Endothelial cell of umbilical vein (primary cell): ENCODE data around the gene IFT74. TPM values are rescaled to one million over a fixed set of nuclear protein-coding genes. Genes with fewer than 3 reads are reported as not detected.

ENCODE experiments used
- BruUV-seq: library from RNA; stranded (reverse); fragments of 400-500 nt; replicated peaks from 2 replicates; lab custom pipeline; 2021; lab: Mats Ljungman, UMichigan
- CTCF ChIA-PET: fragments of 300-600, 350-600 bp; sonication (Branson Sonifier 250); formaldehyde crosslinking; loops from one replicate; lab custom pipeline; 2021; ENCODE audit warnings: antibody characterized with exemption, inconsistent platforms; lab: Charles Lee
- POLR2A ChIA-PET: fragments of 300-600, 350-600 bp; sonication (Branson Sonifier 250); formaldehyde crosslinking; loops from one replicate; lab custom pipeline; 2021; ENCODE audit warnings: antibody characterized with exemption, inconsistent platforms; lab: Charles Lee
- DNase-seq: peaks from one replicate; pipeline ENCODE4 v3.0.0-alpha.2; 2011; ENCODE audit warnings: low read depth, low spot score
- FAIRE-seq: peaks from 2 replicates; lab custom pipeline; 2011; peaks lifted over from hg19 to GRCh38; lab: Jason Lieb, UNC
- H2AFZ ChIP-seq: 2 replicates; pipeline ENCODE4 v1.6.0; 2012; ENCODE audit warnings: low read depth, low read length, control low read depth, inconsistent platforms
- H3K27ac ChIP-seq: 2 replicates; pipeline ENCODE4 v1.5.1; 2011; ENCODE audit warnings: low read depth, mild to moderate bottlenecking, control low read depth, low read length, moderate library complexity; ENCODE audit not compliant: insufficient read depth
- H3K27me3 ChIP-seq, 2 experiments: 2 replicates each; pipeline versions ENCODE4 v1.6.0 to v1.6.1; 2011; ENCODE audit warnings: low read length in 2 of 2, mixed read lengths in 1 of 2; ENCODE audit not compliant: control insufficient read depth in 2 of 2, insufficient read depth in 2 of 2
- H3K36me3 ChIP-seq, 2 experiments: 2 replicates in 1 of 2; 3 replicates in 1 of 2; pipeline ENCODE4 v1.5.1; 2011; ENCODE audit warnings: low read length in 2 of 2, mild to moderate bottlenecking in 1 of 2, moderate library complexity in 1 of 2; ENCODE audit not compliant: control insufficient read depth in 2 of 2, insufficient read depth in 2 of 2; ENCODE audit errors: extremely low read depth in 1 of 2
- H3K4me1 ChIP-seq: 3 replicates; pipeline ENCODE4 v1.5.1; 2011; ENCODE audit warnings: mild to moderate bottlenecking, low read length; ENCODE audit not compliant: control insufficient read depth, insufficient read depth; ENCODE audit errors: extremely low read depth
- H3K4me2 ChIP-seq: 2 replicates; pipeline ENCODE4 v1.6.1; 2011; ENCODE audit warnings: low read length, control low read depth, mixed read lengths; ENCODE audit not compliant: insufficient read depth
- H3K4me3 ChIP-seq, 3 experiments: fragments of 200-600 bp in 1 of 3; sonication (generic), shearing (Covaris generic) in 1 of 3; replicated peaks in 1 of 3; 2 replicates each; pipeline ENCODE4 v1.5.1; 2011 to 2016; ENCODE audit warnings: control low read depth in 3 of 3, low read length in 3 of 3, mild to moderate bottlenecking in 2 of 3, inconsistent platforms in 1 of 3, low read depth in 1 of 3, moderate library complexity in 1 of 3; ENCODE audit not compliant: insufficient read depth in 1 of 3
- H3K79me2 ChIP-seq: 2 replicates; pipeline ENCODE4 v1.6.0; 2012; ENCODE audit warnings: low read length, inconsistent platforms; ENCODE audit not compliant: control insufficient read depth, insufficient read depth
- H3K9ac ChIP-seq: replicated peaks from 2 replicates; pipeline ENCODE3; 2011; ENCODE audit warnings: low read length, control low read depth; ENCODE audit not compliant: insufficient read depth; ENCODE audit errors: extremely low read depth
- H3K9me1 ChIP-seq: replicated peaks from 3 replicates; pipeline ENCODE4 v1.6.0; 2011; ENCODE audit warnings: mild to moderate bottlenecking, low read length; ENCODE audit not compliant: control insufficient read depth, insufficient read depth; ENCODE audit errors: extremely low read depth
- H3K9me3 ChIP-seq: replicated peaks from 2 replicates; pipeline ENCODE4 v1.5.1; 2012; ENCODE audit warnings: low read length, inconsistent platforms; ENCODE audit not compliant: control insufficient read depth, insufficient read depth
- H4K20me1 ChIP-seq: replicated peaks from 2 replicates; pipeline ENCODE3; 2011; ENCODE audit warnings: mild to moderate bottlenecking, low read length; ENCODE audit not compliant: control insufficient read depth, insufficient read depth; ENCODE audit errors: extremely low read depth
- EZH2 ChIP-seq: IDR thresholded peaks from 2 replicates; pipeline ENCODE4 v1.6.1; 2012; ENCODE audit warnings: borderline replicate concordance, low read depth, mild to moderate bottlenecking, moderate library complexity, low read length, inconsistent platforms; ENCODE audit not compliant: severe bottlenecking
- FOS ChIP-seq: IDR thresholded peaks from 2 replicates; pipeline ENCODE4 v1.6.1; 2011; ENCODE audit warnings: mild to moderate bottlenecking, low read length, moderate library complexity, borderline replicate concordance; ENCODE audit not compliant: insufficient read depth
- GATA2 ChIP-seq: IDR thresholded peaks from 2 replicates; pipeline ENCODE4 v1.7.0; 2011; ENCODE audit warnings: low read depth, mild to moderate bottlenecking, moderate library complexity, mixed read lengths, low read length; ENCODE audit not compliant: insufficient read length, insufficient read depth
- JUN ChIP-seq: IDR thresholded peaks from 2 replicates; pipeline ENCODE4 v1.6.1; 2011; ENCODE audit warnings: borderline replicate concordance, low read depth; ENCODE audit not compliant: insufficient read length, insufficient read depth
- MYC ChIP-seq: IDR thresholded peaks from one replicate; pipeline ENCODE4 v1.6.1; 2011; ENCODE audit warnings: mild to moderate bottlenecking, low read depth, low read length
- POLR2A ChIP-seq: IDR thresholded peaks from 2 replicates; pipeline ENCODE4 v1.6.1; 2012; ENCODE audit warnings: low read depth, mild to moderate bottlenecking, control low read depth, low read length
- POLR2AphosphoS5 ChIP-seq: IDR thresholded peaks from 2 replicates; pipeline ENCODE4 v1.6.1; 2012; ENCODE audit warnings: low read depth, mild to moderate bottlenecking, control low read depth, low read length, moderate library complexity; ENCODE audit not compliant: insufficient read depth
- dilution Hi-C: fragments of 300-500 bp; cut with MboI; formaldehyde crosslinking; loops from one replicate; pipeline ENCODE4 v1.15.0; 2019; ENCODE audit warnings: low sequenced_read_pairs; ENCODE audit not compliant: extremely low pct_ligation_motif_present
- intact Hi-C: fragments of 100-400 bp; cut with micrococcal nuclease; formaldehyde crosslinking; loops from one replicate; pipeline ENCODE4 v1.10.0; 2022
- polyA plus RNA-seq, 4 experiments: library from polyadenylated mRNA; depleted of rRNA in 3 of 4; stranded (reverse) in 3 of 4; unstranded in 1 of 4; fragments of >200 nt; gene quantifications; 2 replicates each; pipeline versions ENCODE4 v1.2.1 to v1.2.3, GENCODE V29; 2011 to 2012; ENCODE audit warnings: missing spikeins in 1 of 4
- total RNA-seq: library from RNA; stranded (reverse); gene quantifications from 2 replicates; pipeline ENCODE4 v1.2.3, GENCODE V29; 2021
- TF ChIP-seq, protein P1 (sequence below): IDR thresholded peaks from 2 replicates; pipeline ENCODE4 v1.6.1; 2011; ENCODE audit not compliant: insufficient read depth, insufficient read length
- TF ChIP-seq, protein P2 (sequence below), 2 donors: IDR thresholded peaks; 1 replicate in 1 of 2; 2 replicates in 1 of 2; pipeline ENCODE4 v1.5.1; 2011; ENCODE audit warnings: low read length in 2 of 2, mild to moderate bottlenecking in 2 of 2, moderate library complexity in 2 of 2, control low read depth in 1 of 2, inconsistent platforms in 1 of 2, low read depth in 1 of 2; ENCODE audit not compliant: insufficient read depth in 1 of 2; ENCODE audit errors: extremely low read depth in 1 of 2

The IFT74 gene
- total and polyA plus RNA-seq, 2 donors (not counting 3 experiments of a cell fraction or from before 2014, with no cell fraction given): 3.4 to 10.8 TPM

DNA sequence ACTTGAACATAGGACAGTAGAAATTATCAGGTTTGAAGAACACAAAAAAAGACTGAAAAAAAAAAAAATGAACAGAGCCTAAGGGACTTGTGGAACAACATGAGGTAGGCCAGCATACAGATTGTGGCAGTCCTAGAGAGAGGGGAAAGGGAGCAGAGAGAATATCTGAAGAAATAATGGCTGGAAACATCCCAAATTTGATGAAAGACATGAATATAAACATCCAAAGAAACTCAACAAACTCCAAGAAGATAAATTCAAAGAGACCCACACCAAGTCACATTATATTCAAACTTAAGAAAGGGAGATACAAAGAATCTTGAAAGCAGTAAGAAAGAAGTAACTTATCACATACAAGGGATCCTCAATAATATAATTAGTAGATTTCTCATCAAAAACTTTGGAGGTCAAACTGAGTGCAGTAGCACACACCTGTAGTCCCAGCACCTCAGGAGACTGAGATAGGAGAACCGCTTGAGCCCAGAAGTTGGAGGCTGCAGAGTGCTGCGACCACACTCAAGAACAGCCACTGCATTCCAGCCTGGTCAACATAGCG is 18.3 kb upstream of the IFT74 start:
- no peak overlapping the region for H3K4me3 ChIP-seq
- dilution Hi-C loops (no loop called here), intact Hi-C loops (no loop called here)
- CTCF ChIA-PET: interaction anchor here (0.7 to 1.5 kb wide), 2 partner anchors 10 to 1085 kb away, joined by 4 to 6 read pairs; no protein-coding TSS in a partner anchor
- no peak for DNase-seq
- no peak for TF ChIP-seq FOS
- TF ChIP-seq POLR2A: no peak
- TF ChIP-seq, protein P1, sequence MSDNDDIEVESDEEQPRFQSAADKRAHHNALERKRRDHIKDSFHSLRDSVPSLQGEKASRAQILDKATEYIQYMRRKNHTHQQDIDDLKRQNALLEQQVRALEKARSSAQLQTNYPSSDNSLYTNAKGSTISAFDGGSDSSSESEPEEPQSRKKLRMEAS: no peak
- no peak for TF ChIP-seq EZH2
- no peak for TF ChIP-seq GATA2
- no peak for TF ChIP-seq MYC
- TF ChIP-seq, protein P2, sequence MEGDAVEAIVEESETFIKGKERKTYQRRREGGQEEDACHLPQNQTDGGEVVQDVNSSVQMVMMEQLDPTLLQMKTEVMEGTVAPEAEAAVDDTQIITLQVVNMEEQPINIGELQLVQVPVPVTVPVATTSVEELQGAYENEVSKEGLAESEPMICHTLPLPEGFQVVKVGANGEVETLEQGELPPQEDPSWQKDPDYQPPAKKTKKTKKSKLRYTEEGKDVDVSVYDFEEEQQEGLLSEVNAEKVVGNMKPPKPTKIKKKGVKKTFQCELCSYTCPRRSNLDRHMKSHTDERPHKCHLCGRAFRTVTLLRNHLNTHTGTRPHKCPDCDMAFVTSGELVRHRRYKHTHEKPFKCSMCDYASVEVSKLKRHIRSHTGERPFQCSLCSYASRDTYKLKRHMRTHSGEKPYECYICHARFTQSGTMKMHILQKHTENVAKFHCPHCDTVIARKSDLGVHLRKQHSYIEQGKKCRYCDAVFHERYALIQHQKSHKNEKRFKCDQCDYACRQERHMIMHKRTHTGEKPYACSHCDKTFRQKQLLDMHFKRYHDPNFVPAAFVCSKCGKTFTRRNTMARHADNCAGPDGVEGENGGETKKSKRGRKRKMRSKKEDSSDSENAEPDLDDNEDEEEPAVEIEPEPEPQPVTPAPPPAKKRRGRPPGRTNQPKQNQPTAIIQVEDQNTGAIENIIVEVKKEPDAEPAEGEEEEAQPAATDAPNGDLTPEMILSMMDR (IDR thresholded peaks at IDR 0.05; ENCODE audit: extremely low read depth in 1 of 2, insufficient read depth in 1 of 2, low read depth in 1 of 2, low read length in 2 of 2): no peak
- no peak for TF ChIP-seq POLR2AphosphoS5
- no peak for TF ChIP-seq JUN
- H3K4me1 ChIP-seq: no peaks in the 10 kb centered on the region
- no peak overlapping the region for H3K4me2 ChIP-seq
- H4K20me1 ChIP-seq: peaks cover 7% of the 10 kb centered on the region
- no peaks in the 10 kb centered on the region for H3K27me3 ChIP-seq
- no peak overlapping the region for H2AFZ ChIP-seq
- no peak overlapping the region for H3K9ac ChIP-seq
- no peaks in the 10 kb centered on the region for H3K36me3 ChIP-seq
- POLR2A ChIA-PET: no interaction called here
- peaks cover 80% of the 10 kb centered on the region for H3K79me2 ChIP-seq
- no peaks in the 10 kb centered on the region for H3K9me1 ChIP-seq
- no peaks in the 10 kb centered on the region for H3K9me3 ChIP-seq
- no peak for FAIRE-seq
- no peak overlapping the region for H3K27ac ChIP-seq
- BruUV-seq: no TSS peak
